ENCODE data around the gene DOCK4. TPM values are rescaled to one million over a fixed set of nuclear protein-coding genes. Genes with fewer than 3 reads are reported as not detected.

Gene DOCK4
- polyA plus RNA-seq, 4 donors = 16.9 to 29.9 (median 21.1) TPM

GRCh38 chr7:111987115-111987826 lies 218.9 kb downstream of the DOCK4 start:
- DNase-seq (ENCODE audit: low read depth in 4 of 4, low spot score in 2 of 4) = no peak

- DNase-seq (ENCODE audit: low read depth in 4 of 4, low spot score in 2 of 4) = no peak
These were observed 219.6 kb downstream of the DOCK4 start for GRCh38 chr7:111986601-111987000.

- DNase-seq (ENCODE audit: low read depth in 4 of 4, low spot score in 2 of 4) = no peak
These were observed 220.4 kb downstream of the DOCK4 start for GRCh38 chr7:111985798-111986197.

- DNase-seq (ENCODE audit: low read depth in 4 of 4, low spot score in 2 of 4) = no peak
These were observed 223.4 kb downstream of the DOCK4 start for GRCh38 chr7:111982804-111983203.

GRCh38 chr7:111982133-111982532 lies 224.1 kb downstream of the DOCK4 start:
- DNase-seq (ENCODE audit: low read depth in 4 of 4, low spot score in 2 of 4) = no peak

GRCh38 chr7:111980725-111981124 lies 225.5 kb downstream of the DOCK4 start:
- DNase-seq (ENCODE audit: low read depth in 4 of 4, low spot score in 2 of 4) = no peak

- no peak for DNase-seq (ENCODE audit: low read depth in 4 of 4, low spot score in 2 of 4)
These were observed 230.9 kb downstream of the DOCK4 start for GRCh38 chr7:111975346-111975745.

GRCh38 chr7:111960984-111961383 lies 245.2 kb downstream of the DOCK4 start:
- no peak for DNase-seq (ENCODE audit: low read depth in 4 of 4, low spot score in 2 of 4)

GRCh38 chr7:111958896-111959295 lies 247.3 kb downstream of the DOCK4 start:
- peak in 1 of 4 donors; percentile 39 for DNase-seq (ENCODE audit: low read depth in 4 of 4, low spot score in 2 of 4)

GRCh38 chr7:111958431-111958830 lies 247.8 kb downstream of the DOCK4 start:
- DNase-seq (ENCODE audit: low read depth in 4 of 4, low spot score in 2 of 4) = no peak

- no peak for DNase-seq (ENCODE audit: low read depth in 4 of 4, low spot score in 2 of 4)
These were observed 250.6 kb downstream of the DOCK4 start for GRCh38 chr7:111955616-111956015.

- peak in 1 of 4 donors; percentile 29 for DNase-seq (ENCODE audit: low read depth in 4 of 4, low spot score in 2 of 4)
These were observed 251.5 kb downstream of the DOCK4 start for GRCh38 chr7:111954474-111955381.

- DNase-seq (ENCODE audit: low read depth in 4 of 4, low spot score in 2 of 4) = no peak
These were observed 252.1 kb downstream of the DOCK4 start for GRCh38 chr7:111954056-111954455.

GRCh38 chr7:111953611-111954010 lies 252.6 kb downstream of the DOCK4 start:
- no peak for DNase-seq (ENCODE audit: low read depth in 4 of 4, low spot score in 2 of 4)

- no peak for DNase-seq (ENCODE audit: low read depth in 4 of 4, low spot score in 2 of 4)
These were observed 253.4 kb downstream of the DOCK4 start for GRCh38 chr7:111952783-111953182.

- DNase-seq (ENCODE audit: low read depth in 4 of 4, low spot score in 2 of 4) = no peak
These were observed 255.1 kb downstream of the DOCK4 start for GRCh38 chr7:111951052-111951451.

GRCh38 chr7:111942450-111943081 lies 263.6 kb downstream of the DOCK4 start:
- DNase-seq (ENCODE audit: low read depth in 4 of 4, low spot score in 2 of 4) = no peak

GRCh38 chr7:111937163-111937562 lies 269.0 kb downstream of the DOCK4 start:
- DNase-seq (ENCODE audit: low read depth in 4 of 4, low spot score in 2 of 4) = no peak

GRCh38 chr7:111933609-111934008 lies 272.6 kb downstream of the DOCK4 start:
- DNase-seq (ENCODE audit: low read depth in 4 of 4, low spot score in 2 of 4) = no peak

- no peak for DNase-seq (ENCODE audit: low read depth in 4 of 4, low spot score in 2 of 4)
These were observed 274.2 kb downstream of the DOCK4 start for GRCh38 chr7:111931958-111932357.

GRCh38 chr7:111931016-111931517 lies 275.1 kb downstream of the DOCK4 start:
- DNase-seq (ENCODE audit: low read depth in 4 of 4, low spot score in 2 of 4) = no peak
